HepG2 (cell line): ENCODE measurements around the gene SMCO1. TPM values are rescaled to one million over a fixed set of nuclear protein-coding genes. Genes with fewer than 3 reads are reported as not detected.
A peak's percentile ranks its signal among the peaks of the same experiment; 100 is the strongest.

Experiments used
- AHR ChIP-seq: IDR thresholded peaks from 2 replicates; pipeline ENCODE4 v1.6.1; 2018; ENCODE audit warnings: missing genetic modification reagents, missing compliant biosample characterization
- KAT2B ChIP-seq: fragments of 150-350 bp; IDR thresholded peaks from 2 replicates; pipeline ENCODE4 v1.6.1; 2014; ENCODE audit warnings: low read depth, low read length, borderline replicate concordance
- NFIC ChIP-seq: IDR thresholded peaks from 2 replicates; pipeline ENCODE4 v1.6.1; 2012; ENCODE audit warnings: mild to moderate bottlenecking, low read length, inconsistent platforms
- NONO ChIP-seq, 2 experiments: fragments of 450-650 bp in 1 of 2; sonication (generic) in 1 of 2; formaldehyde crosslinking in 1 of 2; IDR thresholded peaks in 1 of 2; conservative IDR thresholded peaks in 1 of 2; 2 replicates each; pipeline versions ENCODE4 v1.6.1 to v1.8.0; 2017 to 2022; ENCODE audit warnings: mild to moderate bottlenecking in 1 of 2, missing genetic modification reagents in 1 of 2, moderate library complexity in 1 of 2
- PCBP1 ChIP-seq: fragments of 200-400 bp; formaldehyde crosslinking; IDR thresholded peaks from 2 replicates; pipeline ENCODE4 v1.6.1; 2017; ENCODE audit warnings: mild to moderate bottlenecking, low read depth, low read length, borderline replicate concordance
- SAP130 ChIP-seq: IDR thresholded peaks from 2 replicates; pipeline ENCODE4 v1.6.1; 2016; ENCODE audit warnings: low read depth
- ZBTB1 ChIP-seq: sonication (generic); formaldehyde crosslinking; IDR thresholded peaks from 2 replicates; pipeline ENCODE4 v1.4.0; 2020; ENCODE audit warnings: missing genetic modification reagents, borderline replicate concordance
- polyA plus RNA-seq, 8 experiments: library from polyadenylated mRNA; depleted of rRNA in 3 of 8; stranded (reverse) in 7 of 8; unstranded in 1 of 8; fragments of >200 nt; fragmentation: Illumina TruSeq in 4 of 8; extraction: Trizol in 4 of 8; gene quantifications; 2 replicates each; pipeline versions ENCODE4 v1.2.1 to v1.2.3, GENCODE V29; 2011 to 2016; ENCODE audit warnings: low read depth in 4 of 8, missing spikeins in 1 of 8, mixed read lengths in 1 of 8; ENCODE audit not compliant: insufficient read depth in 1 of 8
- total RNA-seq, 5 experiments: library from RNA; depleted of rRNA; stranded (reverse); fragments of >200 nt; fragmentation: Illumina TruSeq; extraction: Trizol; gene quantifications; 2 replicates each; pipeline ENCODE4 v1.2.3, GENCODE V29; 2016; ENCODE audit warnings: low read depth in 1 of 5
- TF ChIP-seq, protein P1 (sequence below): sonication (generic); formaldehyde crosslinking; conservative IDR thresholded peaks from 2 replicates; pipeline ENCODE4 v1.8.1; 2023; ENCODE audit warnings: missing genetic modification reagents
- TF ChIP-seq, protein P2 (sequence below): sonication (generic); formaldehyde crosslinking; IDR thresholded peaks from 2 replicates; pipeline ENCODE4 v1.5.1; 2020; ENCODE audit warnings: missing genetic modification reagents, mild to moderate bottlenecking, borderline replicate concordance
- TF ChIP-seq, protein P3 (sequence below): sonication (generic); formaldehyde crosslinking; IDR thresholded peaks from 2 replicates; pipeline ENCODE4 v1.4.0; 2020; ENCODE audit warnings: missing genetic modification reagents
- TF ChIP-seq, protein P4 (sequence below): IDR thresholded peaks from 2 replicates; pipeline ENCODE4 v1.6.1; 2018; ENCODE audit warnings: missing genetic modification reagents, mild to moderate bottlenecking, missing compliant biosample characterization
- TF ChIP-seq, protein P5 (sequence below): fragments of 450-650 bp; IDR thresholded peaks from 2 replicates; pipeline ENCODE4 v1.6.1; 2017; ENCODE audit warnings: mild to moderate bottlenecking

SMCO1 gene
- total and polyA plus RNA-seq, 2 of the 13 experiments (the other 11 are each of a cell fraction or from before 2014, with no cell fraction given) = not detected

- TF ChIP-seq SAP130 (CRISPR knock-in tag) = peak; percentile 94
- TF ChIP-seq NONO (IDR thresholded peaks at IDR 0.05) = no peak
- TF ChIP-seq NONO (CRISPR knock-in tag; conservative IDR thresholded peaks at IDR 0.05) = peak; percentile 88
- TF ChIP-seq, protein P1, sequence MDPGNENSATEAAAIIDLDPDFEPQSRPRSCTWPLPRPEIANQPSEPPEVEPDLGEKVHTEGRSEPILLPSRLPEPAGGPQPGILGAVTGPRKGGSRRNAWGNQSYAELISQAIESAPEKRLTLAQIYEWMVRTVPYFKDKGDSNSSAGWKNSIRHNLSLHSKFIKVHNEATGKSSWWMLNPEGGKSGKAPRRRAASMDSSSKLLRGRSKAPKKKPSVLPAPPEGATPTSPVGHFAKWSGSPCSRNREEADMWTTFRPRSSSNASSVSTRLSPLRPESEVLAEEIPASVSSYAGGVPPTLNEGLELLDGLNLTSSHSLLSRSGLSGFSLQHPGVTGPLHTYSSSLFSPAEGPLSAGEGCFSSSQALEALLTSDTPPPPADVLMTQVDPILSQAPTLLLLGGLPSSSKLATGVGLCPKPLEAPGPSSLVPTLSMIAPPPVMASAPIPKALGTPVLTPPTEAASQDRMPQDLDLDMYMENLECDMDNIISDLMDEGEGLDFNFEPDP (CRISPR knock-in tag) = no peak
- no peak for TF ChIP-seq AHR (CRISPR knock-in tag)
- no peak for TF ChIP-seq KAT2B
- TF ChIP-seq ZBTB1 (CRISPR knock-in tag) = no peak
- TF ChIP-seq, protein P2, sequence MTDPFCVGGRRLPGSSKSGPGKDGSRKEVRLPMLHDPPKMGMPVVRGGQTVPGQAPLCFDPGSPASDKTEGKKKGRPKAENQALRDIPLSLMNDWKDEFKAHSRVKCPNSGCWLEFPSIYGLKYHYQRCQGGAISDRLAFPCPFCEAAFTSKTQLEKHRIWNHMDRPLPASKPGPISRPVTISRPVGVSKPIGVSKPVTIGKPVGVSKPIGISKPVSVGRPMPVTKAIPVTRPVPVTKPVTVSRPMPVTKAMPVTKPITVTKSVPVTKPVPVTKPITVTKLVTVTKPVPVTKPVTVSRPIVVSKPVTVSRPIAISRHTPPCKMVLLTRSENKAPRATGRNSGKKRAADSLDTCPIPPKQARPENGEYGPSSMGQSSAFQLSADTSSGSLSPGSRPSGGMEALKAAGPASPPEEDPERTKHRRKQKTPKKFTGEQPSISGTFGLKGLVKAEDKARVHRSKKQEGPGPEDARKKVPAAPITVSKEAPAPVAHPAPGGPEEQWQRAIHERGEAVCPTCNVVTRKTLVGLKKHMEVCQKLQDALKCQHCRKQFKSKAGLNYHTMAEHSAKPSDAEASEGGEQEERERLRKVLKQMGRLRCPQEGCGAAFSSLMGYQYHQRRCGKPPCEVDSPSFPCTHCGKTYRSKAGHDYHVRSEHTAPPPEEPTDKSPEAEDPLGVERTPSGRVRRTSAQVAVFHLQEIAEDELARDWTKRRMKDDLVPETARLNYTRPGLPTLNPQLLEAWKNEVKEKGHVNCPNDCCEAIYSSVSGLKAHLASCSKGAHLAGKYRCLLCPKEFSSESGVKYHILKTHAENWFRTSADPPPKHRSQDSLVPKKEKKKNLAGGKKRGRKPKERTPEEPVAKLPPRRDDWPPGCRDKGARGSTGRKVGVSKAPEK (CRISPR knock-in tag) = no peak
- TF ChIP-seq NFIC = no peak
- TF ChIP-seq, protein P3, sequence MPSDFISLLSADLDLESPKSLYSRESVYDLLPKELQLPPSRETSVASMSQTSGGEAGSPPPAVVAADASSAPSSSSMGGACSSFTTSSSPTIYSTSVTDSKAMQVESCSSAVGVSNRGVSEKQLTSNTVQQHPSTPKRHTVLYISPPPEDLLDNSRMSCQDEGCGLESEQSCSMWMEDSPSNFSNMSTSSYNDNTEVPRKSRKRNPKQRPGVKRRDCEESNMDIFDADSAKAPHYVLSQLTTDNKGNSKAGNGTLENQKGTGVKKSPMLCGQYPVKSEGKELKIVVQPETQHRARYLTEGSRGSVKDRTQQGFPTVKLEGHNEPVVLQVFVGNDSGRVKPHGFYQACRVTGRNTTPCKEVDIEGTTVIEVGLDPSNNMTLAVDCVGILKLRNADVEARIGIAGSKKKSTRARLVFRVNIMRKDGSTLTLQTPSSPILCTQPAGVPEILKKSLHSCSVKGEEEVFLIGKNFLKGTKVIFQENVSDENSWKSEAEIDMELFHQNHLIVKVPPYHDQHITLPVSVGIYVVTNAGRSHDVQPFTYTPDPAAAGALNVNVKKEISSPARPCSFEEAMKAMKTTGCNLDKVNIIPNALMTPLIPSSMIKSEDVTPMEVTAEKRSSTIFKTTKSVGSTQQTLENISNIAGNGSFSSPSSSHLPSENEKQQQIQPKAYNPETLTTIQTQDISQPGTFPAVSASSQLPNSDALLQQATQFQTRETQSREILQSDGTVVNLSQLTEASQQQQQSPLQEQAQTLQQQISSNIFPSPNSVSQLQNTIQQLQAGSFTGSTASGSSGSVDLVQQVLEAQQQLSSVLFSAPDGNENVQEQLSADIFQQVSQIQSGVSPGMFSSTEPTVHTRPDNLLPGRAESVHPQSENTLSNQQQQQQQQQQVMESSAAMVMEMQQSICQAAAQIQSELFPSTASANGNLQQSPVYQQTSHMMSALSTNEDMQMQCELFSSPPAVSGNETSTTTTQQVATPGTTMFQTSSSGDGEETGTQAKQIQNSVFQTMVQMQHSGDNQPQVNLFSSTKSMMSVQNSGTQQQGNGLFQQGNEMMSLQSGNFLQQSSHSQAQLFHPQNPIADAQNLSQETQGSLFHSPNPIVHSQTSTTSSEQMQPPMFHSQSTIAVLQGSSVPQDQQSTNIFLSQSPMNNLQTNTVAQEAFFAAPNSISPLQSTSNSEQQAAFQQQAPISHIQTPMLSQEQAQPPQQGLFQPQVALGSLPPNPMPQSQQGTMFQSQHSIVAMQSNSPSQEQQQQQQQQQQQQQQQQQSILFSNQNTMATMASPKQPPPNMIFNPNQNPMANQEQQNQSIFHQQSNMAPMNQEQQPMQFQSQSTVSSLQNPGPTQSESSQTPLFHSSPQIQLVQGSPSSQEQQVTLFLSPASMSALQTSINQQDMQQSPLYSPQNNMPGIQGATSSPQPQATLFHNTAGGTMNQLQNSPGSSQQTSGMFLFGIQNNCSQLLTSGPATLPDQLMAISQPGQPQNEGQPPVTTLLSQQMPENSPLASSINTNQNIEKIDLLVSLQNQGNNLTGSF = no peak
- TF ChIP-seq, protein P4, sequence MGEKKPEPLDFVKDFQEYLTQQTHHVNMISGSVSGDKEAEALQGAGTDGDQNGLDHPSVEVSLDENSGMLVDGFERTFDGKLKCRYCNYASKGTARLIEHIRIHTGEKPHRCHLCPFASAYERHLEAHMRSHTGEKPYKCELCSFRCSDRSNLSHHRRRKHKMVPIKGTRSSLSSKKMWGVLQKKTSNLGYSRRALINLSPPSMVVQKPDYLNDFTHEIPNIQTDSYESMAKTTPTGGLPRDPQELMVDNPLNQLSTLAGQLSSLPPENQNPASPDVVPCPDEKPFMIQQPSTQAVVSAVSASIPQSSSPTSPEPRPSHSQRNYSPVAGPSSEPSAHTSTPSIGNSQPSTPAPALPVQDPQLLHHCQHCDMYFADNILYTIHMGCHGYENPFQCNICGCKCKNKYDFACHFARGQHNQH = peak; percentile 45; the same call in 1 of the 2 replicates
- no peak for TF ChIP-seq PCBP1
- TF ChIP-seq, protein P5, sequence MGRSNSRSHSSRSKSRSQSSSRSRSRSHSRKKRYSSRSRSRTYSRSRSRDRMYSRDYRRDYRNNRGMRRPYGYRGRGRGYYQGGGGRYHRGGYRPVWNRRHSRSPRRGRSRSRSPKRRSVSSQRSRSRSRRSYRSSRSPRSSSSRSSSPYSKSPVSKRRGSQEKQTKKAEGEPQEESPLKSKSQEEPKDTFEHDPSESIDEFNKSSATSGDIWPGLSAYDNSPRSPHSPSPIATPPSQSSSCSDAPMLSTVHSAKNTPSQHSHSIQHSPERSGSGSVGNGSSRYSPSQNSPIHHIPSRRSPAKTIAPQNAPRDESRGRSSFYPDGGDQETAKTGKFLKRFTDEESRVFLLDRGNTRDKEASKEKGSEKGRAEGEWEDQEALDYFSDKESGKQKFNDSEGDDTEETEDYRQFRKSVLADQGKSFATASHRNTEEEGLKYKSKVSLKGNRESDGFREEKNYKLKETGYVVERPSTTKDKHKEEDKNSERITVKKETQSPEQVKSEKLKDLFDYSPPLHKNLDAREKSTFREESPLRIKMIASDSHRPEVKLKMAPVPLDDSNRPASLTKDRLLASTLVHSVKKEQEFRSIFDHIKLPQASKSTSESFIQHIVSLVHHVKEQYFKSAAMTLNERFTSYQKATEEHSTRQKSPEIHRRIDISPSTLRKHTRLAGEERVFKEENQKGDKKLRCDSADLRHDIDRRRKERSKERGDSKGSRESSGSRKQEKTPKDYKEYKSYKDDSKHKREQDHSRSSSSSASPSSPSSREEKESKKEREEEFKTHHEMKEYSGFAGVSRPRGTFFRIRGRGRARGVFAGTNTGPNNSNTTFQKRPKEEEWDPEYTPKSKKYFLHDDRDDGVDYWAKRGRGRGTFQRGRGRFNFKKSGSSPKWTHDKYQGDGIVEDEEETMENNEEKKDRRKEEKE = no peak
Measured at GRCh38 chr3:196503196-196504076, 11.7 kb downstream of the SMCO1 start, which contains the start of gene RNF168 (continued).
